SU-DHL-6 (cell line): ENCODE data around the gene ATP6V0A1.

Experiments used
- H2AFZ ChIP-seq: fragments of 200-600 bp; sonication (generic); 2 replicates; pipeline ENCODE4 v1.6.1; 2014; ENCODE audit warnings: low read depth, mild to moderate bottlenecking, moderate library complexity, mixed read lengths, antibody characterized with exemption, low read length; ENCODE audit not compliant: severe bottlenecking
- H3F3A ChIP-seq: fragments of 200-600 bp; shearing (Covaris generic); 2 replicates; pipeline ENCODE4 v1.6.0; 2016; ENCODE audit warnings: antibody characterized with exemption, mild to moderate bottlenecking; ENCODE audit not compliant: insufficient read depth
- H3K27ac ChIP-seq: fragments of 200-600 bp; sonication (generic); 2 replicates; pipeline ENCODE4 v1.5.1; 2016; ENCODE audit warnings: low read depth, mild to moderate bottlenecking, low read length, moderate library complexity, mixed read lengths
- H3K27me3 ChIP-seq: fragments of 200-600 bp; sonication (generic), shearing (Covaris generic); 2 replicates; pipeline ENCODE4 v1.6.0; 2014; ENCODE audit warnings: mild to moderate bottlenecking, low read length
- H3K36me3 ChIP-seq: fragments of 200-600 bp; sonication (generic); 2 replicates; pipeline ENCODE4 v1.6.1; 2014; ENCODE audit warnings: mild to moderate bottlenecking, low read length, mixed read lengths
- H3K4me2 ChIP-seq: fragments of 300-600, 200-600 bp; shearing (Covaris generic), sonication (generic); 2 replicates; pipeline ENCODE4 v1.6.0; 2014; ENCODE audit warnings: low read length, low read depth, mild to moderate bottlenecking; ENCODE audit not compliant: poor library complexity, severe bottlenecking
- H3K4me3 ChIP-seq: fragments of 200-600 bp; sonication (generic); 2 replicates; pipeline ENCODE4 v1.5.1; 2014; ENCODE audit warnings: antibody characterized with exemption, low read length, mild to moderate bottlenecking, mixed read lengths; ENCODE audit not compliant: insufficient read depth, poor library complexity, severe bottlenecking
- H3K79me2 ChIP-seq: fragments of 200-600 bp; sonication (generic); 2 replicates; pipeline ENCODE4 v1.6.1; 2014; ENCODE audit warnings: mild to moderate bottlenecking, low read length, moderate library complexity; ENCODE audit not compliant: insufficient read depth
- H3K9ac ChIP-seq: fragments of 200-600 bp; sonication (generic); 2 replicates; pipeline ENCODE4 v1.7.0; 2014; ENCODE audit warnings: mild to moderate bottlenecking, low read length
- H3K9me2 ChIP-seq: fragments of 200-600 bp; sonication (generic); replicated peaks from 2 replicates; pipeline ENCODE4 v1.6.1; 2014; ENCODE audit warnings: low read length; ENCODE audit not compliant: insufficient read depth
- H3K9me3 ChIP-seq: fragments of 200-600 bp; sonication (generic); 2 replicates; pipeline ENCODE4 v1.6.1; 2014; ENCODE audit warnings: low read length, mixed read lengths; ENCODE audit not compliant: insufficient read depth
- H4K20me1 ChIP-seq: fragments of 200-600 bp; sonication (generic); 2 replicates; pipeline ENCODE4 v1.6.1; 2014; ENCODE audit warnings: low read depth, mild to moderate bottlenecking, antibody characterized with exemption, low read length, moderate library complexity, mixed read lengths
- EZH2phosphoT487 ChIP-seq: fragments of 200-600 bp; sonication (generic), shearing (Covaris generic); conservative IDR thresholded peaks from 2 replicates; pipeline ENCODE4 v1.6.1; 2018; ENCODE audit warnings: mild to moderate bottlenecking, antibody characterized with exemption, low read length, moderate library complexity, mixed read lengths
- TF ChIP-seq, protein P1 (sequence below): fragments of 200-600 bp; sonication (generic); IDR thresholded peaks from one replicate; pipeline ENCODE4 v1.5.1; 2017; ENCODE audit warnings: antibody characterized with exemption, mild to moderate bottlenecking, low read length, moderate library complexity; ENCODE audit not compliant: insufficient read depth, poor library complexity, severe bottlenecking

The ATP6V0A1 gene

DNA sequence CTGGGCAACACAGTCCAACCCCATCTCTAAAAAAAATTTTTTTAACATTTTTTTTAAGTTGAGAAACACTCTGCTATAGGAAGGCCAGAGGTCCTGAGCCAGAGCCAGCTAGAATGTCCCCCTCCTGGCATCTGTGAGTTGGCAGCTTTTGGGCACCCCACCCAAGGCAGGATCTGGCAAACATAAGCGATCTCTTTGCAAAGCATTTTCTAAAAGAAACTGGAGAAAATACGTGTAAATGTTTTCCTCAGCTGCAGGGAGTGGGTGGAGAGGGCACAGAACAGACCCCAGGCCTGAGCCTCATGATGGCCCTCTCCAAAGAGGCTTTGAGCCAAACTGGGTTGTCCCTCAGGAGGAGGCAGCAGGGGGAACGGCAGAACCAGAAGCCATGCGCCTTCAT is 47.3 kb upstream of the ATP6V0A1 start:
- no peak overlapping the region for H2AFZ ChIP-seq
- H3K27ac ChIP-seq: no peak overlapping the region
- H3K9me2 ChIP-seq: no peaks in the 10 kb centered on the region
- H3K9ac ChIP-seq: no peak overlapping the region
- H3K79me2 ChIP-seq: no peaks in the 10 kb centered on the region
- TF ChIP-seq, protein P1, sequence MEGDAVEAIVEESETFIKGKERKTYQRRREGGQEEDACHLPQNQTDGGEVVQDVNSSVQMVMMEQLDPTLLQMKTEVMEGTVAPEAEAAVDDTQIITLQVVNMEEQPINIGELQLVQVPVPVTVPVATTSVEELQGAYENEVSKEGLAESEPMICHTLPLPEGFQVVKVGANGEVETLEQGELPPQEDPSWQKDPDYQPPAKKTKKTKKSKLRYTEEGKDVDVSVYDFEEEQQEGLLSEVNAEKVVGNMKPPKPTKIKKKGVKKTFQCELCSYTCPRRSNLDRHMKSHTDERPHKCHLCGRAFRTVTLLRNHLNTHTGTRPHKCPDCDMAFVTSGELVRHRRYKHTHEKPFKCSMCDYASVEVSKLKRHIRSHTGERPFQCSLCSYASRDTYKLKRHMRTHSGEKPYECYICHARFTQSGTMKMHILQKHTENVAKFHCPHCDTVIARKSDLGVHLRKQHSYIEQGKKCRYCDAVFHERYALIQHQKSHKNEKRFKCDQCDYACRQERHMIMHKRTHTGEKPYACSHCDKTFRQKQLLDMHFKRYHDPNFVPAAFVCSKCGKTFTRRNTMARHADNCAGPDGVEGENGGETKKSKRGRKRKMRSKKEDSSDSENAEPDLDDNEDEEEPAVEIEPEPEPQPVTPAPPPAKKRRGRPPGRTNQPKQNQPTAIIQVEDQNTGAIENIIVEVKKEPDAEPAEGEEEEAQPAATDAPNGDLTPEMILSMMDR: no peak
- TF ChIP-seq EZH2phosphoT487: no peak
- H3K36me3 ChIP-seq: no peaks in the 10 kb centered on the region
- no peaks in the 10 kb centered on the region for H3F3A ChIP-seq
- H3K9me3 ChIP-seq: no peaks in the 10 kb centered on the region
- no peak overlapping the region for H3K4me3 ChIP-seq
- H3K27me3 ChIP-seq: no peaks in the 10 kb centered on the region
- H3K4me2 ChIP-seq: no peak overlapping the region
- H4K20me1 ChIP-seq: no peaks in the 10 kb centered on the region

DNA sequence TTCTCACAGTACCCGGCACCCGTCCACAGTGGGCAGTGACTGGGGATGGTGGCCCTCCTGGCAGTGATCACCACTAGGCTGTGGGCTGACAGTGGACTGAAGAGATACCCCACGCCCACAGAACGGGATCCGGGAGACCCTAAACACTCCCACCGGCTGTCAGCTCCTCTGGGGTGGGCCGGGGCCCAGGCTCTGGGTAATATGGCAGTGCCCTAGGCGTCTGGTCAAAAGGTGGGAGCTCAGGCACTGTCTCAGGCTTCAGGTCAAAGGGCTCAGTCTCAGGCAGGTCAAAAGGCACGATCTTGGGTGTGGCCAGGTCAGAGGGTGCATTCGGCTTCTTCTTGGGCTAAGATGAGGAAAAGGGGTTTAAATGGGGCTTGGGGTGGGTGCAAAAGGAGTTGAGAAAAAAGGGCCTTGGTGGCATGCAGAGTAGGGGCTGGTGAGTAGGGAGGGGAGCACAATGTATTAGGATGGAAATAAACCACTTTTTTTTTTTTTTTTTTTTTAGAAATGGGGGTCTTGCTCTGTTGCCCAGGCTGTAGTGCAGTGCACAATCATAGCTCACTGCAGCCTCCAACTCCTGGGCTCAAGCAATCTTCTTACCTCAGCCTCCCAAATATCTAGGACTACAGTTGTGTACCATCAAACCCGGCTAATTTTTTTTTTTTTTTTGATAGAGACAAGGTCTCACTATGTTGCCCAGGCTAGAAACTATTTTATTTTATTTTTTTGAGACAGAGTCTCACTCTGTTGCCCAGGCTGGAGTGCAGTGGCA is 46.6 kb upstream of the ATP6V0A1 start:
- Histone ChIP-seq H4K20me1 (no peaks in the 10 kb centered on the region), H3F3A (no peaks in the 10 kb centered on the region), H3K27me3 (no peaks in the 10 kb centered on the region), H3K27ac (no peak overlapping the region), H3K36me3 (no peaks in the 10 kb centered on the region), H3K9me2 (no peaks in the 10 kb centered on the region), H3K9ac (no peak overlapping the region), H3K4me2 (no peak overlapping the region), H3K79me2 (no peaks in the 10 kb centered on the region), H2AFZ (no peak overlapping the region), H3K9me3 (no peaks in the 10 kb centered on the region), H3K4me3 (no peak overlapping the region)
- TF ChIP-seq EZH2phosphoT487: no peak
- TF ChIP-seq, protein P1: no peak

DNA sequence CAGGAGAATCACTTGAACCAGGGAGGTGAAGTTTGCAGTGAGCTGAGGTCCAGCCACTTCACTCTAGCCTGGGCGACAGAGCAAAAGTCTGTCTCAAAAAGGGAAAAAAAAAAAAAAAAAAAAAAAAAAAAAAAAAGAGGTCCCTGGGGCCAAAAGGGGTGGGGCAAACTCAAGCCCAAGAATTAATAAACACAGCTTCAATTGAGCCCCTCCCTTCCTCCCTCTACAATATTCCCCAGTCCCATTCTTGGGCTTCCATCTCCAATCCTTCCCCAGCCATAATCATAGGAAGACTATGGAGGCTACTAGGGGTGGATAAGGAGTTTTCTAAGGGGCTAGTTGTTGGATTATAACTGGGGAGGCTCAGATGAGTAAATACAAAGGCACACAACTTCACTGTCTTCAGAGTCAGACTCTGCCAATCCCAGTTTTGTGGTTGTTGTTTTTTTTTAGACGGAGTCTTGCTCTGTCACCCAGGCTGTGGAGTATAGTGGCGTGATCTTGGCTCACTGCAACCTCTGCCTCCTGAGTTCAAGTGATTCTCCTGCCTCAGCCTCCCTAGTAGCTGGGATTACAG is 45.1 kb upstream of the ATP6V0A1 start:
- H3K4me2 ChIP-seq: no peak overlapping the region
- TF ChIP-seq EZH2phosphoT487: no peak
- TF ChIP-seq, protein P1: no peak

More for the DNA sequence above, 45.1 kb upstream of the ATP6V0A1 start:
- Histone ChIP-seq H3K9ac (no peak overlapping the region), H2AFZ (no peak overlapping the region), H3K27me3 (no peaks in the 10 kb centered on the region), H3K9me2 (no peaks in the 10 kb centered on the region), H3F3A (no peaks in the 10 kb centered on the region), H3K27ac (no peak overlapping the region), H3K4me3 (no peak overlapping the region), H3K36me3 (no peaks in the 10 kb centered on the region), H3K79me2 (no peaks in the 10 kb centered on the region), H3K9me3 (no peaks in the 10 kb centered on the region), H4K20me1 (no peaks in the 10 kb centered on the region)
